Activated CD4-positive, alpha-beta T cell treated with anti-CD3 and anti-CD28 coated beads, Interleukin-2, amount 10 ng/mL, durations not matched to agents 24 days and 14 days (primary cell): ENCODE data around the gene ALK. TPM values are rescaled to one million over a fixed set of nuclear protein-coding genes. Genes with fewer than 3 reads are reported as not detected.

Experiments used
- DNase-seq: peaks from one replicate; pipeline ENCODE4 v3.0.0; 2022
- H3K27ac Mint-ChIP-seq: one replicate; pipeline ENCODE4 v1.8.0; 2022; ENCODE audit warnings: mild to moderate bottlenecking, mixed read lengths
- H3K27me3 Mint-ChIP-seq: one replicate; pipeline ENCODE4 v1.8.0; 2022; ENCODE audit warnings: mixed read lengths
- H3K36me3 Mint-ChIP-seq: one replicate; pipeline ENCODE4 v1.8.0; 2022; ENCODE audit warnings: low read depth, mild to moderate bottlenecking, mixed read lengths
- H3K4me1 Mint-ChIP-seq: one replicate; pipeline ENCODE4 v1.8.0; 2021; ENCODE audit warnings: mixed read lengths
- H3K4me3 Mint-ChIP-seq: one replicate; pipeline ENCODE4 v1.8.0; 2022; ENCODE audit warnings: mild to moderate bottlenecking, moderate library complexity, mixed read lengths
- H3K9me3 Mint-ChIP-seq: one replicate; pipeline ENCODE4 v1.8.0; 2021; ENCODE audit warnings: mixed read lengths
- intact Hi-C: fragments of 100-400 bp; cut with micrococcal nuclease; formaldehyde crosslinking; loops from one replicate; pipeline ENCODE4 v1.15.1; 2023
- total RNA-seq: library from RNA; stranded (reverse); gene quantifications from 2 replicates; pipeline ENCODE4 v1.2.3, GENCODE V29; 2022

The ALK gene
- total RNA-seq, 1 donor from 2014 or later: not detected

DNA sequence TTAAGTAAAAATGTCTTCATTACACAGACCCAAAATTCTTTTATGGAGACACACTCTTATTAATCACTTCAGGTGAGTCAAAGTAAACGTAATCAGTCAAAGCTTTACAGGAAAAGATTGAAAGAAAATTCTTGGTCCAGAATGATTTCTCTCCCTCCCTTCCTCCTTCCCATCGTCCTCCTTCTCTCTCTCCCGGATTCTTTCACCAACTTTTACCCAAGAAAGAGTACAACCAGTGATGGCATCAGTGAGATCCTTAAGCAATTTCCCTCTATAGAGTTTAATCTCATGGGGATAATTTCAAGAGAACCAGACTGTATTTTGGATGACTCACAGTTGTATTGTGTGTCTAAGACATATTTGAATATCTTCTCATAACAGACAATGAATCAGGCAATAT lies 258.1 kb downstream of the ALK start:
- H3K4me1 Mint-ChIP-seq: no peaks in the 10 kb centered on the region
- intact Hi-C loops: no loop called here
- no peak overlapping the region for H3K27ac Mint-ChIP-seq
- no peak for DNase-seq
- H3K9me3 Mint-ChIP-seq: no peaks in the 10 kb centered on the region
- H3K27me3 Mint-ChIP-seq: peaks cover 2% of the 10 kb centered on the region
- no peak overlapping the region for H3K4me3 Mint-ChIP-seq
- H3K36me3 Mint-ChIP-seq: no peaks in the 10 kb centered on the region

DNA sequence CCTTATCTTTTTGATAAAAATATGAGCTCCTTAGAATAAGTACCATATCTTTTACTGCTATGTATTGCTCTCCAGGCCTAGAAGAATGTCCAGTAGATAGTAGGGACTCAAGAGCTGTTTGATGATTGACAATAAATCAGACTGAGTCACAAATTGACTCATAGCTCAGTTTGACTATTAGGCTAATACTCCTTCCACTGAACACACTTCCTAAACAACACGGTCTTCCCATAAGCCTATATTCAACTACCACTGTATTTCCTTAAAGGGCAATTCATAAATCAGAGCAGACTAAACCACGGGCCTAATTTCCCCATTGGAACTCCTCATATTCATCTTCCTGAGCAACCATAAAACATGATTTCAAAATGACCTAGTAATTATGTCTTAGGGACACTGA lies 258.5 kb downstream of the ALK start:
- no peaks in the 10 kb centered on the region for H3K4me1 Mint-ChIP-seq

DNA sequence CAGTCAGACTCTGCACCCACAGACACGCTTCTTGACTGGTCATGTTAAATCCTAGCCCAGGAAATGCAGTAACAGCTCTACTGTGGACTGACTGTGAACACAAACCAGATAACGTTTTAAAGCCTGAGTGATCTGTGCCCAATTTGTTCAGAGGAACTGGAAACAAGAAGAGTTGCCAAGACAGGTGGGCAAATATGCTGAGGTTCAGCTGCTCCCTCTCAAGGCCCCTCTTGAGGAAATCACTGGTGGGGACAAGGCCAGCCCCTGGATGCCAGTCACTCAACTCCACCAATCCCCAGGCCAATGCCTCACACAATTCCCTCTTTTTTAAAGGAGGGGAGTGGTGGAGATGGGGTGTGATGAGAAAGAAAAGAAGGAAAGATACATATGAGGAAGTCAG lies 261.2 kb downstream of the ALK start:
- Mint-ChIP-seq H3K4me1 (no peaks in the 10 kb centered on the region), H3K4me3 (no peak overlapping the region), H3K36me3 (no peaks in the 10 kb centered on the region), H3K27me3 (peaks cover 2% of the 10 kb centered on the region), H3K9me3 (no peaks in the 10 kb centered on the region), H3K27ac (no peak overlapping the region)
- intact Hi-C loops: no loop called here
- no peak for DNase-seq

More for the DNA sequence above, 258.5 kb downstream of the ALK start:
- Mint-ChIP-seq H3K27ac (no peak overlapping the region), H3K36me3 (no peaks in the 10 kb centered on the region), H3K4me3 (no peak overlapping the region), H3K27me3 (peaks cover 2% of the 10 kb centered on the region), H3K9me3 (no peaks in the 10 kb centered on the region)
- intact Hi-C loops: no loop called here
- DNase-seq: no peak

DNA sequence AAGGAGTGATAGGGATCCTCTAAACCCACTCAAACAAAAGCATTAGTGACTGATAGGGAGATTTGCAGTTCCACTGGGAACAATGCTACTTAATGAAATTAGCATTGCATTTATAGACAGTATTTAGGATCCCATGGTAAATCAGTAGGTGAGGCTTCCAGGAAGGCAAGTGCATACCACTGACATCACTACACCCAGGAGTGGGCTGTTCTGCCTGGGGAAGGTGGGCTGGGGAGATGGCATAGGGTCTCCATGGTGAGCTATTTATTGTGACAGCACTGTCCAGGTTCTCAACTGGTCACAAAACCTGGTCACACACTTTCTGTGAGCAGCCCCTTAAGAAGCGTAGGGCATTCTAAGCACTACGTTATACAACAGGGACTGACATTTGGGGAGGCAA lies 262.2 kb downstream of the ALK start:
- no peak for DNase-seq
- Mint-ChIP-seq H3K4me1 (no peaks in the 10 kb centered on the region), H3K36me3 (no peaks in the 10 kb centered on the region), H3K27me3 (peaks cover 2% of the 10 kb centered on the region), H3K4me3 (no peak overlapping the region), H3K27ac (no peak overlapping the region), H3K9me3 (no peaks in the 10 kb centered on the region)
- intact Hi-C loops: no loop called here

DNA sequence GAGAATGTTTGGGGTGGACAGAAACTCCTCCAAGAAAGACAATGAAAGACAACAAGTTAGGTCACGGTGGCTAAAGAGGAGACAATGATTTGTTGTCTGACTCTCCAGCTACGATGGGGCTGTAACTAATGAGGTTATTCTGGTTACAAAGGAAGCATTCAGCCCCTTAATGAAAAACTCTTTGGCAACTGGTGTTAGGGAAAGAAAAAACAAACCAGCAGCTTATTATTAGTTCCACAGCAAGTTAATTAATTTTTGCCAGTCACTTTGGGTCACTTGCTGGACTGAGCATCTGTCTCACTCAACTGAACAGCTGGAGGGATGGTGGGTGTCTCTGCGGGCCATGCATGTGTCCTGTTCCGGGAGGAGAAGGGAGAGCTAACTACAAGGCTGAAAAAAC lies 263.7 kb downstream of the ALK start:
- Mint-ChIP-seq H3K4me3 (no peak overlapping the region), H3K27me3 (no peaks in the 10 kb centered on the region), H3K9me3 (no peaks in the 10 kb centered on the region), H3K36me3 (no peaks in the 10 kb centered on the region), H3K27ac (no peak overlapping the region), H3K4me1 (no peaks in the 10 kb centered on the region)
- no peak for DNase-seq
- intact Hi-C loops: no loop called here

DNA sequence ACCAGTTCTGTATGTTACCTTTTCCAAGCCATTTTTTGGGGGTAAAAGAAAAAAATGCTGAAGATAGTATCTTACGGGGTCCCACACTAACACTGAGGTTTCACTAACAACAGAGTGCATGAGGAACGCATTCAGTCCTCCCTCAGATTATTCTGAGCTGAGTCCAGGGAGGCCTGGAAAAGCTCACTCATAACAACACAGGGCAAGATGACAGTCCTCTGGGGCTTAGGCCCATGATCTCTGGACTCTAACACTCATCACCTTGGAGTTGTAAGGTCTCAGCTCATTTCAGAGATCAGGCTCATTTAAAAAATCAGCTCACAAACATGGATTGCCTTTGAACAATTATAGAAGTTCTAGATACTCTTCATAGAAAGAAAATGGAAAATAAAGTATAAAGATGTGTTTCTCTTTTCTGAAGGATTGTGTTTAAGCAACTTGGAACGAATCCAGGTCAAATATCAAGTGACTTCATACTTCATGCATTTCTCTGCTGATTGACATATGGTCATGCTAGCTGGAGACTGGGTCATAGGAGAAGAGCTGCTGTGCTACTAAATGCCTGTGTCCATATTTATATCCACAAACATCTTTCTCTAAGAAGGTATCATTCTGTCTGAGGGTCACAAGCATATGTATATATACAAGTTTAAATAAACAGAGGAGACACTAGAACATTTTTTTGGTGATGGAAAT lies 265.8 kb downstream of the ALK start:
- no peak overlapping the region for H3K27ac Mint-ChIP-seq
- no peaks in the 10 kb centered on the region for H3K4me1 Mint-ChIP-seq
- no peaks in the 10 kb centered on the region for H3K9me3 Mint-ChIP-seq
- no peaks in the 10 kb centered on the region for H3K27me3 Mint-ChIP-seq
- intact Hi-C loops: no loop called here
- no peak overlapping the region for H3K4me3 Mint-ChIP-seq
- no peaks in the 10 kb centered on the region for H3K36me3 Mint-ChIP-seq
- no peak for DNase-seq

DNA sequence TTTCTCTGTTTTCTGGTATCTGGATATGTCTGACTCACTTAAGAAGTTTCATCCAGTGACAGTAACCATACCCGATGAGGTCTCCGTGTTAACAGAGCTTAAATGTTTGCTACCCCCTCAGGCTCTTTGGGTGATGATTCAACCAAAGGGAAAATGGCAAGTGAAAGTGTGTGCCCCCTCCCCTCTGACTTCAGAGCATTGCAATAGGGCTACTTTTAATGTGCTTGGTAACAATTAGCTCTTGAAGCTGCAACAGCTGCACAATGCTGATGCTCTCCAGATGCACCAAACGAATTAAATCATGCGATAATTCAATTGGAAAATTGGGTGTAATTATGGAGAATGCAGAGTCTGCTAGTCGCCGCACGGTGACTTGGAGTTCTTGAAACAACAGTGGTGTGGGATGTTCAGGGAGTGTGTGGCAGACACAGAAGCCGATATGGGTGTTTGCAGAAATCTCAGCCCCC lies 270.7 kb downstream of the ALK start:
- H3K4me3 Mint-ChIP-seq: no peak overlapping the region
- no peak overlapping the region for H3K27ac Mint-ChIP-seq
- intact Hi-C loops: no loop called here
- H3K36me3 Mint-ChIP-seq: no peaks in the 10 kb centered on the region
- H3K27me3 Mint-ChIP-seq: no peaks in the 10 kb centered on the region
- H3K9me3 Mint-ChIP-seq: peaks cover 12% of the 10 kb centered on the region
- H3K4me1 Mint-ChIP-seq: no peaks in the 10 kb centered on the region
- no peak for DNase-seq

DNA sequence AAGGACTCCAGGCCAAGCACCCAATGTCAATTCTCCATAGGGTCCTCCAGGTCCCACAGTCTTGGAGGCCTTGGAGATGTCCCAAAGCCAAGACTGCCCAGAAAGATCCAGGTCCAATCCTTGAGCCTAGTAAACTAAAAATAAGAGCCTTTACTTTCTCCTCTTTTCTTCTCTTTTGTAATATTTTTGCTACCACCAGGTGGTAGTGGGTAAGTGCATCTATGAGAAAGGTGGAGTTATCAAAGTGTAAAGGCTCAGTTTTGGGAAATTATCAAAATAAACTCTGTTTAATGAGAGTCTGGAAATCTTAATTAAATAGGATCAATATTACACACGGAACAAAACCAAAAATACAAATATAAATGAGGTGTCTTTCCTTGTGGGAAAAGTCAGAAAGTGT lies 276.4 kb downstream of the ALK start:
- H3K27ac Mint-ChIP-seq: no peak overlapping the region
- peaks cover 3% of the 10 kb centered on the region for H3K27me3 Mint-ChIP-seq
- H3K36me3 Mint-ChIP-seq: no peaks in the 10 kb centered on the region
- peaks cover 14% of the 10 kb centered on the region for H3K9me3 Mint-ChIP-seq
- no peaks in the 10 kb centered on the region for H3K4me1 Mint-ChIP-seq
- no peak for DNase-seq
- H3K4me3 Mint-ChIP-seq: no peak overlapping the region
- intact Hi-C loops: no loop called here

DNA sequence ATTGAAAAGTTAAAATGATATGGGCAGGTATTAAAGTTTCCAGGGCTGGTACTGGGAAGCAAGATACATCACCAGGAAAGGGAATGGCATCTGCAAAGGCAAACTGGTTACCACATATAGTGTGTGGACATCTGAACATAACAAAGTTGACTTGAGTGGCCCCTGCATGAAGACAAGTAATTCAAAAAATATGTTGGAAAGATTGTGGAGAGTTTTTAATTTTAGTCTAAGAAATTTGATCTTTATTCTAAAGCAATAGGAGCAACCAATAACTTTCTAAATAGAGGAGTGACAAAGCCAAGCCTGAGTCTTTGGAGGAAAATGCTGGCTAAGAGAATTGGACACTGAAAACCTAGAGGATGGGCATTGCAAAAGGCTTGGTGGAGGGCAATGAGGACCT lies 278.2 kb downstream of the ALK start:
- Mint-ChIP-seq H3K27ac (no peak overlapping the region), H3K4me3 (no peak overlapping the region)
- intact Hi-C loops: no loop called here

DNA sequence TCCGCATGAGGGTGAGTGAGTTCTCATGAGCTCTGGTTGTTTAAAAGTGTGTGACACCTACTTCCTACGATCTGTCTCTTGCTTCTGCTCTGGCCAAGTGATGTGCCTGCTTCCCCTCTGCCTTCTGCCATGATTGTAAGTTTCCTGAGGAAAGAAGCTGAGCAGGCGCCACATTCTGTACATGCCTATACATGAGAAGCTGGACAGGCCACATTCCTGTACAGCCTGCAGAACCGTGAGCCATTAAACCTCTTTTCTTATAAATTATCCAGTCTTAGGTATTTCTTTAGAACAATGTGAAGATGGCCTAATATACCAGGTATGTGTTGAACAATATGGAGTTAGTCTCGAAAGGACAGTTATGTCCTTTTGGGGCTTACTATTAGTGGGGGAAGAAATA lies 281.0 kb downstream of the ALK start:
- Mint-ChIP-seq H3K4me3 (no peak overlapping the region), H3K36me3 (no peaks in the 10 kb centered on the region), H3K27ac (no peak overlapping the region), H3K4me1 (no peaks in the 10 kb centered on the region), H3K9me3 (no peaks in the 10 kb centered on the region), H3K27me3 (peaks cover 5% of the 10 kb centered on the region)
- DNase-seq: no peak
- intact Hi-C loops: no loop called here

More for the DNA sequence above, 278.2 kb downstream of the ALK start:
- Mint-ChIP-seq H3K9me3 (peaks cover 7% of the 10 kb centered on the region), H3K4me1 (no peaks in the 10 kb centered on the region), H3K36me3 (no peaks in the 10 kb centered on the region), H3K27me3 (peaks cover 3% of the 10 kb centered on the region)
- no peak for DNase-seq

DNA sequence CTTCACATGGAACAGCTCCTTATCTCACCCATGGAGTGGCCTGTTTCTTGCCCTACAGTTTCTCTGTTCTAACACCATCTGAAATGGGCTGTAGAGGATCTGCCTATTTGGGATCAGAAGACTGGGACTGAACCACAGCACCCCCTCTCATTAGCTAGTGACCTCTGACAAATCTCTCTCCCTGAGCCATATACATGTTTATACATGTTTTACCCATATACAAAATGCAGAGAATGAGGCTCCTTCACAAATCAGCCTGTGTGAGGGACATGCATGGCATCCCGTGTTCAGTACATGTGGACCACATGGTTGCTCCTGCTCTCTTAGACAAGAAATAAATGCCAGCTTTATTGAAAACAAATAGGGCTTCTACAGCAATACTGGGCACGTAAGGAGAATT lies 282.7 kb downstream of the ALK start:
- intact Hi-C loops: no loop called here
- H3K4me3 Mint-ChIP-seq: no peak overlapping the region
- H3K9me3 Mint-ChIP-seq: no peaks in the 10 kb centered on the region
- H3K27ac Mint-ChIP-seq: no peak overlapping the region
- peaks cover 5% of the 10 kb centered on the region for H3K27me3 Mint-ChIP-seq
- no peaks in the 10 kb centered on the region for H3K36me3 Mint-ChIP-seq
- no peak for DNase-seq
- H3K4me1 Mint-ChIP-seq: no peaks in the 10 kb centered on the region

DNA sequence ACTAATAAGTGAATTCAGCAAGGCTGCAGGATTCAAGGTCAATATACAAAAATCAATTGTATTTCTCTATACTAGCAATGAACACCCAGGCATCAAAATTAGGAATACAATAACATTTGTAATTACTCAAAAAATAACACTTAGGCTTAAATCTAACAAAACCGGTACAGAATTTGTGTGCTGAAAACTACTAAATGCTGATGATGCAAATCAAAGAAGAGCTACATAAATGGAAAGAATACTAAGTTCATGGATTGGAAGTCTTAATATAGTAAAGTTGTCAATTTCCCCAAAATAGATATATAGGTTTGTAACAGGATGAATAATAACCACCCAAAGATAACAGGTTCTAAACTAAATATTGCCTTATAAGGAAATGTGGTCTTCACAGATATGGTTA lies 286.5 kb downstream of the ALK start:
- no peaks in the 10 kb centered on the region for H3K9me3 Mint-ChIP-seq
- no peak overlapping the region for H3K27ac Mint-ChIP-seq
- DNase-seq: no peak
- no peaks in the 10 kb centered on the region for H3K36me3 Mint-ChIP-seq
- H3K27me3 Mint-ChIP-seq: peaks cover 2% of the 10 kb centered on the region
- H3K4me3 Mint-ChIP-seq: no peak overlapping the region
- no peaks in the 10 kb centered on the region for H3K4me1 Mint-ChIP-seq
- intact Hi-C loops: no loop called here

DNA sequence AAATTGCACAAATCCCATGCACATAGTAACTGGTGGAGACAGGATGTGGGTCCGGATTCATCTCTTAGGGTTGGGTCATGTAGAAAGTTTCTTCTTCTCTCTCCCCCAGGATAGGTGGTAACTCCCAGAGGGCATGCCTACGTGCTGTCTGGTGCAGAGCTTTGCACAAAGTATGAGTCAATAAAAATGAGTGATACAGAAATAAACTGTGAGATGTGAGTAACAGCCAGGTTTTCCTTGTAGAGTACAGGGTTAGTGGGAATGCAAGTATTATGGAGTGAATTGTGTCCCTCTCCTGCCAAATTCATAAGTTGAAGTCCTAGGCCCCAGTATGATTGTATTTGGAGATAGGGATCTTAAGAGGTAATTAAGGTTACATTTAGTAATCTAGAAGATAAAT lies 289.4 kb downstream of the ALK start:
- Mint-ChIP-seq H3K36me3 (no peaks in the 10 kb centered on the region), H3K27ac (no peak overlapping the region), H3K4me1 (no peaks in the 10 kb centered on the region), H3K4me3 (no peak overlapping the region), H3K27me3 (no peaks in the 10 kb centered on the region), H3K9me3 (no peaks in the 10 kb centered on the region)
- DNase-seq: no peak
- intact Hi-C loops: no loop called here

DNA sequence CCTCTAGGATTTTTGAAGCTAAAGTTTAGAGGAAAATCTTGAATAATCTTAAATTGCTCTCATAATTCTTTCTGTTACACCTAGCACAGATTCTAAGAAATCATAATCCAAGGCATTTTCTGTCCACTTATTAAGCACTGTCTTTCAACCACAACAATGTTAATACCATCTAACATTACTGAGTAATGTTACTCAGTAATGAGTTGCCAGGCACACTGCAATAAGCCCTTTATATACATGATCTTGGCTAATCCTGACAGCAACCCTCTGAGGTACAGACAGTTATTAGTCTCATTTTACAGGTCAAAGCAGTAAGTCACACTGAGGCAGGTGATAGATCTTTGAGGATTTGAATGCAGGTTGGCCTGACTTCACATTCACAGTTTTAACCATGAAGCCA lies 291.9 kb downstream of the ALK start:
- intact Hi-C loops: no loop called here
- H3K9me3 Mint-ChIP-seq: no peaks in the 10 kb centered on the region
- H3K4me1 Mint-ChIP-seq: no peaks in the 10 kb centered on the region
- no peak overlapping the region for H3K4me3 Mint-ChIP-seq
- H3K27ac Mint-ChIP-seq: no peak overlapping the region
- no peak for DNase-seq
- H3K36me3 Mint-ChIP-seq: no peaks in the 10 kb centered on the region
- H3K27me3 Mint-ChIP-seq: no peaks in the 10 kb centered on the region

DNA sequence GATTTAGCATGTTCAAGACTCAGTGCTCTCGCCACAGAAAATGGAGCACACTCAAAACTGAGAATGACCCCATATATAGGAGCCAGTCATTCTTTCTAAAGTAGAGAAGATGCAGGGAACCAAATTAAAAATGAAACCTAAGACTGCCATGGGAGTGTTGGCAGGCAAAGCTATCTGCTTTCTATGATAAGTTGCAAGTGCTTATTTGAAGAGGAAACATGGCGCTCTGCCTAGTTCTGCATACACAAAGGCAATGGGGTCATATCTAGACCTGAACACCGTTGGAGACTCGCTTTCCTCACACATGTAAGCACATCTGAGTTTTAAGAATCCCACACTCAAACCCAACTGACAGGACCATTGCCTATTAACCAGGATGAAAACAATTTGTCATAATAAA lies 292.5 kb downstream of the ALK start:
- H3K36me3 Mint-ChIP-seq: no peaks in the 10 kb centered on the region
- intact Hi-C loops: no loop called here
- no peaks in the 10 kb centered on the region for H3K27me3 Mint-ChIP-seq
- H3K9me3 Mint-ChIP-seq: no peaks in the 10 kb centered on the region
- no peak overlapping the region for H3K27ac Mint-ChIP-seq
- no peak overlapping the region for H3K4me3 Mint-ChIP-seq
- DNase-seq: no peak
- no peaks in the 10 kb centered on the region for H3K4me1 Mint-ChIP-seq
